HepG2 (cell line): Measurements from ENCODE around the gene ADIPOR2. TPM values are rescaled to one million over a fixed set of nuclear protein-coding genes. Genes with fewer than 3 reads are reported as not detected.

Experiments used
- ATF6 ChIP-seq: sonication (generic); formaldehyde crosslinking; conservative IDR thresholded peaks from 2 replicates; pipeline ENCODE4 v1.4.0; 2020; ENCODE audit warnings: missing genetic modification reagents
- BATF2 ChIP-seq: sonication (generic); formaldehyde crosslinking; IDR thresholded peaks from 2 replicates; pipeline ENCODE4 v1.8.0; 2022; ENCODE audit warnings: mild to moderate bottlenecking, missing genetic modification reagents, moderate library complexity
- DNMT1 ChIP-seq: sonication (generic); formaldehyde crosslinking; IDR thresholded peaks from 2 replicates; pipeline ENCODE4 v1.5.1; 2020; ENCODE audit warnings: mild to moderate bottlenecking, missing genetic modification reagents
- ELF3 ChIP-seq: IDR thresholded peaks from 2 replicates; pipeline ENCODE4 v1.6.1; 2016; ENCODE audit warnings: missing genetic modification reagents, missing compliant biosample characterization
- FOXM1 ChIP-seq: sonication (generic); formaldehyde crosslinking; IDR thresholded peaks from 2 replicates; pipeline ENCODE4 v1.5.0; 2020; ENCODE audit warnings: missing genetic modification reagents
- GPBP1L1 ChIP-seq: sonication (generic); formaldehyde crosslinking; IDR thresholded peaks from 2 replicates; pipeline ENCODE4 v1.5.0; 2020; ENCODE audit warnings: mild to moderate bottlenecking, missing genetic modification reagents
- NR3C1 ChIP-seq: sonication (generic); formaldehyde crosslinking; IDR thresholded peaks from 2 replicates; pipeline ENCODE4 v1.4.0; 2020; ENCODE audit warnings: missing genetic modification reagents
- POGK ChIP-seq: sonication (generic); formaldehyde crosslinking; conservative IDR thresholded peaks from 2 replicates; pipeline ENCODE4 v1.8.0; 2022; ENCODE audit warnings: mild to moderate bottlenecking, moderate library complexity, missing genetic modification reagents
- TMF1 ChIP-seq: sonication (generic); formaldehyde crosslinking; IDR thresholded peaks from 2 replicates; pipeline ENCODE4 v1.8.1; 2022; ENCODE audit warnings: low read depth, missing genetic modification reagents
- YEATS2 ChIP-seq: sonication (generic); formaldehyde crosslinking; IDR thresholded peaks from 2 replicates; pipeline ENCODE4 v1.4.0; 2020; ENCODE audit warnings: missing genetic modification reagents, borderline replicate concordance
- ZFP91 ChIP-seq: sonication (generic); formaldehyde crosslinking; IDR thresholded peaks from 2 replicates; pipeline ENCODE4 v1.9.0; 2022; ENCODE audit warnings: missing genetic modification reagents, mild to moderate bottlenecking, borderline replicate concordance
- ZMYM4 ChIP-seq: sonication (generic); formaldehyde crosslinking; IDR thresholded peaks from 2 replicates; pipeline ENCODE4 v1.8.1; 2023; ENCODE audit warnings: mild to moderate bottlenecking, missing genetic modification reagents
- ZNF414 ChIP-seq: sonication (generic); formaldehyde crosslinking; IDR thresholded peaks from 2 replicates; pipeline ENCODE4 v1.5.0; 2020; ENCODE audit warnings: missing genetic modification reagents
- ZNF431 ChIP-seq: sonication (generic); formaldehyde crosslinking; IDR thresholded peaks from 2 replicates; pipeline ENCODE4 v1.9.0; 2022; ENCODE audit warnings: missing genetic modification reagents, low read depth, mild to moderate bottlenecking, borderline replicate concordance
- ZNF543 ChIP-seq: sonication (generic); formaldehyde crosslinking; IDR thresholded peaks from 2 replicates; pipeline ENCODE4 v1.4.0; 2020; ENCODE audit warnings: mild to moderate bottlenecking, missing genetic modification reagents
- ZNF614 ChIP-seq: IDR thresholded peaks from 2 replicates; pipeline ENCODE4 v1.6.1; 2018; ENCODE audit warnings: missing biosample characterization, missing genetic modification reagents, inconsistent platforms, borderline replicate concordance
- ZNF670 ChIP-seq: sonication (generic); formaldehyde crosslinking; IDR thresholded peaks from 2 replicates; pipeline ENCODE4 v1.8.0; 2022; ENCODE audit warnings: mild to moderate bottlenecking, missing genetic modification reagents, borderline replicate concordance
- ZNF678 ChIP-seq: sonication (generic); formaldehyde crosslinking; IDR thresholded peaks from 2 replicates; pipeline ENCODE4 v1.4.0; 2020; ENCODE audit warnings: mild to moderate bottlenecking, missing genetic modification reagents
- ZNF7 ChIP-seq: IDR thresholded peaks from 2 replicates; pipeline ENCODE4 v1.6.1; 2016; ENCODE audit warnings: missing biosample characterization, missing genetic modification reagents
- ZNF83 ChIP-seq: sonication (generic); formaldehyde crosslinking; IDR thresholded peaks from 2 replicates; pipeline ENCODE4 v1.4.0; 2020; ENCODE audit warnings: missing genetic modification reagents, mild to moderate bottlenecking, borderline replicate concordance
- ZSCAN20 ChIP-seq: sonication (generic); formaldehyde crosslinking; IDR thresholded peaks from 2 replicates; pipeline ENCODE4 v1.4.0; 2020; ENCODE audit warnings: missing genetic modification reagents, mild to moderate bottlenecking, borderline replicate concordance
- ZSCAN29 ChIP-seq: sonication (generic); formaldehyde crosslinking; conservative IDR thresholded peaks from 2 replicates; pipeline ENCODE4 v1.4.0; 2020; ENCODE audit warnings: mild to moderate bottlenecking, missing genetic modification reagents
- polyA plus RNA-seq, 8 experiments: library from polyadenylated mRNA; depleted of rRNA in 3 of 8; stranded (reverse) in 7 of 8; unstranded in 1 of 8; fragments of >200 nt; fragmentation: Illumina TruSeq in 4 of 8; extraction: Trizol in 4 of 8; gene quantifications; 2 replicates each; pipeline versions ENCODE4 v1.2.1 to v1.2.3, GENCODE V29; 2011 to 2016; ENCODE audit warnings: low read depth in 4 of 8, missing spikeins in 1 of 8, mixed read lengths in 1 of 8; ENCODE audit not compliant: insufficient read depth in 1 of 8
- total RNA-seq, 5 experiments: library from RNA; depleted of rRNA; stranded (reverse); fragments of >200 nt; fragmentation: Illumina TruSeq; extraction: Trizol; gene quantifications; 2 replicates each; pipeline ENCODE4 v1.2.3, GENCODE V29; 2016; ENCODE audit warnings: low read depth in 1 of 5

Gene ADIPOR2
- total and polyA plus RNA-seq, 2 of the 13 experiments (the other 11 are each of a cell fraction or from before 2014, with no cell fraction given): 35.2 to 52.2 TPM

GRCh38 chr12:1690578-1691122, at the start of gene ADIPOR2 (continued):
- TF ChIP-seq TMF1 (CRISPR knock-in tag): no peak; the same call in 1 of the 2 replicates
- 0 out of 2 replicates have a peak, but pooled peaks have one; percentile 31 for TF ChIP-seq DNMT1 (CRISPR knock-in tag)
- peak; percentile 80 for TF ChIP-seq ZNF614 (CRISPR knock-in tag)
- TF ChIP-seq ZMYM4: peak; percentile 92
- no peak for TF ChIP-seq GPBP1L1 (CRISPR knock-in tag)
- TF ChIP-seq ZNF543 (CRISPR knock-in tag): no peak; the same call in 1 of the 2 replicates
- no peak; the same call in 1 of the 2 replicates for TF ChIP-seq ZNF414 (CRISPR knock-in tag)
- TF ChIP-seq ZNF431 (CRISPR knock-in tag): peak; percentile 71; the same call in 1 of the 2 replicates
- TF ChIP-seq BATF2 (CRISPR knock-in tag): no peak
- peak; percentile 55; the same call in 1 of the 2 replicates for TF ChIP-seq ZFP91 (CRISPR knock-in tag)
- TF ChIP-seq ELF3 (CRISPR knock-in tag): no peak; the same call in 1 of the 2 replicates
- peak; percentile 43; the same call in 1 of the 2 replicates for TF ChIP-seq ZNF7 (CRISPR knock-in tag)
- peak; percentile 61; the same call in 1 of the 2 replicates for TF ChIP-seq POGK
- TF ChIP-seq ZNF678: no peak
- no peak for TF ChIP-seq ZSCAN29 (CRISPR knock-in tag)
- no peak for TF ChIP-seq ZSCAN20 (CRISPR knock-in tag)
- TF ChIP-seq NR3C1 (CRISPR knock-in tag): no peak
- TF ChIP-seq ZNF670: peak; percentile 63; the same call in 1 of the 2 replicates
- no peak for TF ChIP-seq ZNF83 (CRISPR knock-in tag)
- no peak for TF ChIP-seq FOXM1 (CRISPR knock-in tag)
- TF ChIP-seq ATF6 (CRISPR knock-in tag): no peak
- peak; percentile 77; the same call in 1 of the 2 replicates for TF ChIP-seq YEATS2 (CRISPR knock-in tag)
